ENCODE measurements around the gene THY1.

THY1 gene

DNA sequence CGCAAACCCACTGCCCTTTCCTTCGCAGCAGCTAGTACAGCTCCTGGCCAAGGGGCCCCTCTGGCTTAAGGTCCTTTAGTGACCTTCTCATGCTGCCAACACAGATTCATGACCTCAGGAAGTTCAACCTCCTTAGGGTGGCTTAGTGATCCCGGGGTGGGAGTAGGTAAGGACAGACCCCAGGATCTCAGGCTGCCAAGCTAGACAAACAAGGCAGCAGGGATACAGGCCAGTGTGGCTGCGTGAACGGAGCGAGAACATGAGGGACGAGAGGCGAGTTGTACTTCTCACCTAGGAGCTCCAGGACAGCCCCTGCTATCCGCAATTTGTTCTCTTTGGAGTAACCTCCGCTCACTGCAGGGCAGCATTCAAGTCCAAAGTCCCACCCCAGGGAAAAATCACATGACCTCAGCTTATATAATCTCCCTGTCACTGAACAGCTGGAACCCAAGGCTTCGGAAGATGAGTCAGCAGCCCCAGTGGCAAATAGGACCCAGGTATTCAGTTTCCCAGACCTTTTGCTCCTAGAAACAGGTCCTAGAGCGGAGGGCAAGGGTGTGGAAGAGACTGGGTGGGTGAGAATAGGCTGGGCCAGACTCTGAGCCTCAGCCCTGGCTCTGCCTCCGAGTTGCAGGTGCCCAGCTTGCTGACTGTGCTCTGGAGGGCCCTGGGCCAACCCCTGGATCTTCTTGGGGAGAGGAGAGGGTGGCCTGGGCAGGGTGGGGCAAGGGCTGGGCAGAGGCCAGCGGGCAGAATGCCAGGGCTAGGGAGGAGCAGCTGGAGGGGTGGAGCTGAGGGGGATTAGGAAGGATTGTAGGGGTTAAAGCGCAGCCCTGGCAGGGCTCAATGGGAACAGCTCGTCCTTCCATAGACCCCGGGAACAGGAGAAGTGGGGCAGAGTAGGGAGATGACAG, 54.6 kb downstream of the THY1 start:
- no peak for DNase-seq

GRCh38 chr11:119367661-119368120, 55.3 kb downstream of the THY1 start:
- DNase-seq = no peak

All from activated CD4-positive, alpha-beta T cell treated with anti-CD3 and anti-CD28 coated beads, Interleukin-10, Interleukin-2, amounts not matched to agents 100 ng/mL and 50 ng/mL, durations not matched to agents 16 hours and 8 hours (primary cell).